ENCODE measurements around the gene AIPL1. TPM values are rescaled to one million over a fixed set of nuclear protein-coding genes. Genes with fewer than 3 reads are reported as not detected.

The AIPL1 gene
- total RNA-seq, 5 donors from 2014 or later (not counting 1 experiment from before 2014, with no cell fraction given) = not detected

- Histone ChIP-seq H3K4me1 (ENCODE audit: control insufficient read depth in 1 of 2, extremely low read depth in 1 of 2, insufficient read depth in 2 of 2, low read length in 2 of 2) (peaks cover 3 to 16% of the 10 kb centered on the region in 2 experiments), H3K27ac (ENCODE audit: low read length) (no peak overlapping the region), H3K36me3 (ENCODE audit: control insufficient read depth in 2 of 2, extremely low read depth in 1 of 2, insufficient read depth in 1 of 2, low read length in 1 of 2) (no peaks in the 10 kb centered on the region), H3K4me3 (ENCODE audit: control insufficient read depth in 1 of 2, extremely low read depth in 1 of 2, low read length in 1 of 2) (peak overlapping the region; percentile 65 to 67), H3K27me3 (replicated peaks in 1 of 2; ENCODE audit: control insufficient read depth in 2 of 2, extremely low read depth in 1 of 2, insufficient read depth in 2 of 2, low read length in 1 of 2) (peaks cover 0 to 3% of the 10 kb centered on the region in 2 experiments), H3K9me3 (no peaks in the 10 kb centered on the region)
- peaks cover 7 to 13% (median 11%) of the 10 kb centered on the region in 3 donors for H3K4me1 Mint-ChIP-seq
- WGBS (ENCODE audit: insufficient coverage) = 67% methylated on average over 13 of the region's 36 CpGs
- POLR2A ChIA-PET = no interaction called here
- no peaks in the 10 kb centered on the region for H3K9me3 Mint-ChIP-seq
- DNase-seq (no peak), ATAC-seq (replicated peaks in 1 of 4) (no peak)
- H3K27me3 Mint-ChIP-seq = peaks cover 6 to 8% of the 10 kb centered on the region in 2 donors
- H3K27ac Mint-ChIP-seq = peak overlapping the region; percentile 84 to 85
- H3K36me3 Mint-ChIP-seq = no peaks in the 10 kb centered on the region
- CTCF ChIA-PET = no interaction called here
- H3K4me3 Mint-ChIP-seq = peak overlapping the region; percentile 76 to 87 (median 83)
Measured at GRCh38 chr17:6444571-6445335, 9.8 kb upstream of the AIPL1 start.

DNA sequence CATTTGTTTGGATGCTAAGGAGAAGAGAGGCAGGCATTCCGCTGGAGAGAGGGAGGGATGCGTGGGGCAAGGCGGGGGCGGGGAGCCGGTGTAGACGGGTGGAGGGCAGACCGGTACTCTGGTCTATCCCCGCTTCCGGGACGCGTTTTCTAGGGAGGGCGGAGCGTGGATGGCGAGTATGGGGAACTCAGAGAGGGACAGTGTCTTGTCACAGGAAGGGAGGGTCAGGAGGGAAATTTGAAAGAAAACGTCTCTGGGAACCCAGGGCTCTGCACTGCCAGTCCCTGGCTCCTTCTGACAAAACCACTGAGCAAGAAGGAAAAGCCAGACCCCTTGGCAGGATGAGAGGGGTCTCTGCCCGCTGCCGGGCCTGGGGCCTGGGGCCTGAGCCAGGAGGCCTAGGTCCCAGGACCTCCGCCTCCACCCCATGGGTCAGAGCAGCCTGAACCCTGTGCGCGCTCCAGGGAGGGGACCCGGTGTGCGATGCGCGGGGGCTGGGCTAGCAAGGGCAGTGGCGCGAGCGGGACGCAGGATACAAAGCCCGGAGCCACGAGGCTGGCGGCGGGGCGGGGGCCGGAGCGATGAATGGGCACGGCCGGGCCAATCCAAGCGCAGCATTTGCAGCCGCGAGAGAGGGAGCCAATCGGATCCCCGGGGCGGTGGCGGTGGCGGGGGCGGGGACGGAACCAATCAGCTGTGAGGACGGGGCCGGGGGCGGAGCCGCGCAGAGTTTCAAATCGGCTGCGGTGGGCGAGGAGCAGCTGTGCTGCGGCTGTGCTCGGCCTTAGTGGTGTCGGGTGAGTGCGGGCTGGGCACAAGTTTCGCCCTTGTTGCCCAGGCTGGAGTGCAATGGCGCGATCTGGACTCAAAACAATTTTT, 9.0 kb upstream of the AIPL1 start, which contains the start of gene PIMREG:
TSS of gene PIMREG (plus strand) at position 764 of the 879 bp plus-strand sequence. CDS start 656 bp downstream, outside the sequence.
- Histone ChIP-seq H3K27me3 (replicated peaks in 1 of 2; ENCODE audit: control insufficient read depth in 2 of 2, extremely low read depth in 1 of 2, insufficient read depth in 2 of 2, low read length in 1 of 2) (peaks cover 0 to 8% of the 10 kb centered on the region in 2 experiments), H3K36me3 (ENCODE audit: control insufficient read depth in 2 of 2, extremely low read depth in 1 of 2, insufficient read depth in 1 of 2, low read length in 1 of 2) (no peaks in the 10 kb centered on the region), H3K4me1 (ENCODE audit: control insufficient read depth in 1 of 2, extremely low read depth in 1 of 2, insufficient read depth in 2 of 2, low read length in 2 of 2) (peaks cover 3 to 16% of the 10 kb centered on the region in 2 experiments), H3K9me3 (no peaks in the 10 kb centered on the region), H3K27ac (ENCODE audit: low read length) (no peak within 1 kb of the TSS), H3K4me3 (ENCODE audit: control insufficient read depth in 1 of 2, extremely low read depth in 1 of 2, low read length in 1 of 2) (peak within 1 kb of the TSS; percentile 67 to 88)
- CTCF ChIA-PET = interaction anchor here (0.6 to 0.9 kb wide), 5 partner anchors 16 to 1196 kb away, joined by 3 to 14 read pairs (median 5); no protein-coding TSS in a partner anchor
- POLR2A ChIA-PET = interaction anchor here in 1 of 2 donors (0.7 kb wide), 1 partner anchor 859 kb away, joined by 5 read pairs; no protein-coding TSS in a partner anchor
- Mint-ChIP-seq H3K9me3 (no peaks in the 10 kb centered on the region), H3K27ac (peak within 1 kb of the TSS; percentile 84 to 85), H3K36me3 (no peaks in the 10 kb centered on the region), H3K4me1 (peaks cover 7 to 13% (median 11%) of the 10 kb centered on the region in 3 donors), H3K4me3 (peak within 1 kb of the TSS; percentile 76 to 87 (median 83)), H3K27me3 (peaks cover 13 to 14% of the 10 kb centered on the region in 2 donors)
- DNase-seq = peak; percentile 78 to 91 (median 86)
- peak; percentile 94 to 97 (median 96) for ATAC-seq (replicated peaks in 1 of 4)
- under 1% methylated on average over 60 of the region's 62 CpGs for WGBS (ENCODE audit: insufficient coverage)

DNA sequence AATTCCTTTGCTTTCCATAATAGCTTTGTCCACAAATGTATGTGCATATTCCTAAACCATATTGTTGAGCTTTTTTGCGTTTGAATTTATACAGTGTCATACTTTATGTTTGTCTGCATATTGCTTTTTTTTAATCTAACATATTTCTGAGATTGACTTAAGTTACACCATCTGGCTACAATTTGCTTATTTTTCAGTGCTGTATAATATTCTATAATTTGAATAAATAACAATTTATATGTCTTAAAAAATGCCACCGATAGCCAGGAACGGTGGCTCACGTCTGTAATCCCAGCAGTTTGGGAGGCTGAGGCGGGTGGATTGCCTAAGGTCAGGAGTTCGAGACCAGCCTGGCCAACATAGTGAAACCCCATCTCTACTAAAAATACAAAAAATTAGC, 7.9 kb upstream of the AIPL1 start:
- Histone ChIP-seq H3K36me3 (ENCODE audit: control insufficient read depth in 2 of 2, extremely low read depth in 1 of 2, insufficient read depth in 1 of 2, low read length in 1 of 2) (no peaks in the 10 kb centered on the region), H3K9me3 (no peaks in the 10 kb centered on the region), H3K4me1 (ENCODE audit: control insufficient read depth in 1 of 2, extremely low read depth in 1 of 2, insufficient read depth in 2 of 2, low read length in 2 of 2) (peaks cover 3 to 16% of the 10 kb centered on the region in 2 experiments), H3K4me3 (ENCODE audit: control insufficient read depth in 1 of 2, extremely low read depth in 1 of 2, low read length in 1 of 2) (no peak overlapping the region), H3K27me3 (replicated peaks in 1 of 2; ENCODE audit: control insufficient read depth in 2 of 2, extremely low read depth in 1 of 2, insufficient read depth in 2 of 2, low read length in 1 of 2) (peaks cover 0 to 11% of the 10 kb centered on the region in 2 experiments), H3K27ac (ENCODE audit: low read length) (no peak overlapping the region)
- Mint-ChIP-seq H3K27me3 (peaks cover 15 to 16% of the 10 kb centered on the region in 2 donors), H3K27ac (no peak overlapping the region), H3K4me1 (peaks cover 7 to 13% (median 11%) of the 10 kb centered on the region in 3 donors), H3K36me3 (no peaks in the 10 kb centered on the region), H3K4me3 (peak overlapping the region in 1 of 3 donors; percentile 76), H3K9me3 (no peaks in the 10 kb centered on the region)
- no peak for DNase-seq
- POLR2A ChIA-PET = no interaction called here
- no peak for ATAC-seq (replicated peaks in 1 of 4)
- CTCF ChIA-PET = interaction anchor here (1.2 to 1.7 kb wide), 2 partner anchors 10 to 855 kb away, joined by 3 to 4 read pairs; no protein-coding TSS in a partner anchor
- WGBS (ENCODE audit: insufficient coverage) = no CpG with 5 or more reads among the region's 6 CpGs

GRCh38 chr17:6439951-6440350, 5.0 kb upstream of the AIPL1 start:
- H3K27ac Mint-ChIP-seq = peak overlapping the region in 1 of 2 donors; percentile 8
- CTCF ChIA-PET = no interaction called here
- ATAC-seq (replicated peaks in 1 of 4) = no peak
- Histone ChIP-seq H3K36me3 (ENCODE audit: control insufficient read depth in 2 of 2, extremely low read depth in 1 of 2, insufficient read depth in 1 of 2, low read length in 1 of 2) (no peaks in the 10 kb centered on the region), H3K27me3 (replicated peaks in 1 of 2; ENCODE audit: control insufficient read depth in 2 of 2, extremely low read depth in 1 of 2, insufficient read depth in 2 of 2, low read length in 1 of 2) (peaks cover 0 to 21% of the 10 kb centered on the region in 2 experiments), H3K27ac (ENCODE audit: low read length) (no peak overlapping the region), H3K9me3 (no peaks in the 10 kb centered on the region), H3K4me1 (ENCODE audit: control insufficient read depth in 1 of 2, extremely low read depth in 1 of 2, insufficient read depth in 2 of 2, low read length in 2 of 2) (peaks cover 3 to 16% of the 10 kb centered on the region in 2 experiments), H3K4me3 (ENCODE audit: control insufficient read depth in 1 of 2, extremely low read depth in 1 of 2, low read length in 1 of 2) (no peak overlapping the region)
- no peaks in the 10 kb centered on the region for H3K36me3 Mint-ChIP-seq
- peaks cover 11 to 14% (median 12%) of the 10 kb centered on the region in 3 donors for H3K4me1 Mint-ChIP-seq
- H3K9me3 Mint-ChIP-seq = no peaks in the 10 kb centered on the region
- WGBS (ENCODE audit: insufficient coverage) = 38% methylated on average over 1 of the region's 4 CpGs
- H3K27me3 Mint-ChIP-seq = peaks cover 28 to 29% of the 10 kb centered on the region in 2 donors
- no peak for DNase-seq
- POLR2A ChIA-PET = interaction anchor here in 1 of 2 donors (0.5 kb wide), 1 partner anchor 10 kb away, joined by 9 read pairs; no protein-coding TSS in a partner anchor
- no peak overlapping the region for H3K4me3 Mint-ChIP-seq

GRCh38 chr17:6437956-6438355, 3.0 kb upstream of the AIPL1 start:
- H3K27me3 ChIP-seq (replicated peaks in 1 of 2; ENCODE audit: control insufficient read depth in 2 of 2, extremely low read depth in 1 of 2, insufficient read depth in 2 of 2, low read length in 1 of 2) = peaks cover 0 to 21% of the 10 kb centered on the region in 2 experiments
- DNase-seq (no peak), ATAC-seq (replicated peaks in 1 of 4) (no peak)
- Mint-ChIP-seq H3K27ac (no peak overlapping the region), H3K4me1 (peaks cover 0 to 4% (median 2%) of the 10 kb centered on the region in 3 donors), H3K9me3 (no peaks in the 10 kb centered on the region), H3K27me3 (peaks cover 28 to 29% of the 10 kb centered on the region in 2 donors), H3K36me3 (no peaks in the 10 kb centered on the region), H3K4me3 (no peak overlapping the region)
- H3K9me3 ChIP-seq = no peaks in the 10 kb centered on the region
- WGBS (ENCODE audit: insufficient coverage) = no CpG with 5 or more reads among the region's 3 CpGs
- H3K36me3 ChIP-seq (ENCODE audit: control insufficient read depth in 2 of 2, extremely low read depth in 1 of 2, insufficient read depth in 1 of 2, low read length in 1 of 2) = no peaks in the 10 kb centered on the region
- POLR2A ChIA-PET = interaction anchor here in 1 of 2 donors (0.6 kb wide), 1 partner anchor 178 kb away, joined by 6 read pairs; no protein-coding TSS in a partner anchor
- no peaks in the 10 kb centered on the region for H3K4me1 ChIP-seq (ENCODE audit: control insufficient read depth in 1 of 2, extremely low read depth in 1 of 2, insufficient read depth in 2 of 2, low read length in 2 of 2)
- no peak overlapping the region for H3K4me3 ChIP-seq (ENCODE audit: control insufficient read depth in 1 of 2, extremely low read depth in 1 of 2, low read length in 1 of 2)
- CTCF ChIA-PET = interaction anchor here (0.6 to 1.1 kb wide), 2 partner anchors 12 to 1938 kb away, joined by 3 to 12 read pairs; no protein-coding TSS in a partner anchor
- no peak overlapping the region for H3K27ac ChIP-seq (ENCODE audit: low read length)

GRCh38 chr17:6437466-6437865, 2.5 kb upstream of the AIPL1 start:
- Histone ChIP-seq H3K27me3 (replicated peaks in 1 of 2; ENCODE audit: control insufficient read depth in 2 of 2, extremely low read depth in 1 of 2, insufficient read depth in 2 of 2, low read length in 1 of 2) (peaks cover 0 to 21% of the 10 kb centered on the region in 2 experiments), H3K9me3 (no peaks in the 10 kb centered on the region), H3K27ac (ENCODE audit: low read length) (no peak overlapping the region), H3K4me3 (ENCODE audit: control insufficient read depth in 1 of 2, extremely low read depth in 1 of 2, low read length in 1 of 2) (no peak overlapping the region), H3K36me3 (ENCODE audit: control insufficient read depth in 2 of 2, extremely low read depth in 1 of 2, insufficient read depth in 1 of 2, low read length in 1 of 2) (no peaks in the 10 kb centered on the region), H3K4me1 (ENCODE audit: control insufficient read depth in 1 of 2, extremely low read depth in 1 of 2, insufficient read depth in 2 of 2, low read length in 2 of 2) (no peaks in the 10 kb centered on the region)
- no peaks in the 10 kb centered on the region for H3K36me3 Mint-ChIP-seq
- 17% methylated on average over 2 of the region's 4 CpGs for WGBS (ENCODE audit: insufficient coverage)
- POLR2A ChIA-PET = no interaction called here
- no peak for ATAC-seq (replicated peaks in 1 of 4)
- H3K27me3 Mint-ChIP-seq = peaks cover 28 to 29% of the 10 kb centered on the region in 2 donors
- no peaks in the 10 kb centered on the region for H3K9me3 Mint-ChIP-seq
- no peak overlapping the region for H3K27ac Mint-ChIP-seq
- CTCF ChIA-PET = no interaction called here
- H3K4me1 Mint-ChIP-seq = peaks cover 0 to 4% (median 2%) of the 10 kb centered on the region in 3 donors
- no peak overlapping the region for H3K4me3 Mint-ChIP-seq
- no peak for DNase-seq

Measured in T-cell (primary cell).